ENCODE results near the gene SKI. TPM values are rescaled to one million over a fixed set of nuclear protein-coding genes. Genes with fewer than 3 reads are reported as not detected.
A peak's percentile ranks its signal among the peaks of the same experiment; 100 is the strongest.

SKI gene
- total RNA-seq, 1 donor from 2014 or later = 55.7 TPM

GRCh38 chr1:2209400-2210083 is 18.6 kb upstream of the SKI start:
- peak; percentile 68 for DNase-seq (ENCODE audit: extremely low spot score, unreplicated experiment)
- Mint-ChIP-seq H3K4me3 (peak overlapping the region; percentile 58), H3K27me3 (no peaks in the 10 kb centered on the region), H3K27ac (peak overlapping the region; percentile 41), H3K36me3 (no peaks in the 10 kb centered on the region), H3K4me1 (ENCODE audit: unreplicated experiment) (peaks cover 9% of the 10 kb centered on the region), H3K9me3 (no peaks in the 10 kb centered on the region)
- TF ChIP-seq CTCF (conservative IDR thresholded peaks at IDR 0.05) = no peak

DNA sequence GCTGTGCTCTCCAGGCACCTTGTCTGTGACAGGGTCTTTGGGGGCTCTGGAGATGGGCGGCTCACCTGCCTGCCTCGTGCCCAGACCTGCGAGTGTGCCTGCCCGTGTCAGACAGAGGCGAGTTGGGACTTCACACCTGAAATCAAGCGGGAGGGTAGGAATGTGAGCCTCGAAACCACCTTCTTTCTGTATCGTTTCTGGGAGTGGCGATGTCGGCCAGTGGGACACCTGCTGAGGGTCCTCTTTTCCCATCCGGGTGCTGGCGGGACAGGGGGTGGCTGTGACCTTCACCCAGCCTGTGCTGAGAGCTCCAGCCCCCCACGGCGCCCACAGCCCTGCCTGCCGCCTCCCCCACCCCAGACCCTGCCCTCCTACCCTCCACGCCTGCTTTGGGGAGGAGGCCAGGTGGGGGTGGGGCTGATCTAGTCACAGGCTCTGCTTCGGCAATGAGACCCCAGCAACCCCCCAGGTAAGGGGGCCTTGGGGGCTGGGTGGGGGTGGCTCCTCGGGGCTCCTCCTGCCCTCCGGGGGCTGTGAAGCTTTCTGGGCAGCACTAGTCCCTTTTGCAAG is 17.9 kb upstream of the SKI start:
- Mint-ChIP-seq H3K27ac (peak overlapping the region; percentile 41), H3K27me3 (no peaks in the 10 kb centered on the region)

DNA sequence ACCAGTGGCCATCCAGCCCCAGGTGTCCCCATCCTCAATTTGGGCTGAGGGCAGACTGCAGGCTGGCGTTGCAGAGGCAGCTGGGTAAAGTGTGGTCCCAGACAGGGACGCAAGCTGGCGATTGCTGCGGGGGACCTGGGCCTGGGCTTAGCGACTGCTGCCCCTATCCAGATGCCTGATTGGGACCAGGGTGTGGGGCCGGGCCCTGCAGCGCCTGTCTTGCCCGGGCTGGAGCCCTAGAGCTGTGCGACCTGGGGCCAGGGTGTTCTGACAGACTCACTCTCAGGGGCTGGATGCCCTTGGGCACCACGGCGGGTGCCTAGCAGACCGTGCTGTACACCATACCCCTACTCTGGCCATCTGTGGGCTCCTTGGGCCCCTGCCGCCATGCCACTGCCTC is 17.3 kb upstream of the SKI start:
- H3K36me3 Mint-ChIP-seq = no peaks in the 10 kb centered on the region

More for the DNA sequence above, 17.9 kb upstream of the SKI start:
- Mint-ChIP-seq H3K4me1 (ENCODE audit: unreplicated experiment) (peaks cover 9% of the 10 kb centered on the region), H3K4me3 (no peak overlapping the region), H3K9me3 (no peaks in the 10 kb centered on the region), H3K36me3 (no peaks in the 10 kb centered on the region)
- no peak for DNase-seq (ENCODE audit: extremely low spot score, unreplicated experiment)
- TF ChIP-seq CTCF (conservative IDR thresholded peaks at IDR 0.05) = no peak

DNA sequence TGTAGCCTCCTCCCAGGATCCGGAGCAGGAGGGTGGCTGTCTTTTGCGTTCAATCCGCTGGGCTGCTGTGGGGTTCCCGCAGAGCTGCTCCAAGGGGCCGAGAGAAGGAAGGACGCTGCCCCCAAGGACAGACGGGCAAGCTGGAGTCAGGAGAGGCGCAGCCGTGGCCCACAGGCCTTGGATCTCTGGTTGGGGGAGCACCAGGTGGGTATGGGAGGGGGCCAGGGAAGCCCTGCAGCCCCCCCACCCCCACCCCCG is 15.9 kb upstream of the SKI start:
- no peak for DNase-seq (ENCODE audit: extremely low spot score, unreplicated experiment)
- Mint-ChIP-seq H3K4me1 (ENCODE audit: unreplicated experiment) (peaks cover 5% of the 10 kb centered on the region), H3K4me3 (no peak overlapping the region), H3K27me3 (no peaks in the 10 kb centered on the region), H3K27ac (peak overlapping the region; percentile 82), H3K36me3 (no peaks in the 10 kb centered on the region), H3K9me3 (no peaks in the 10 kb centered on the region)
- TF ChIP-seq CTCF (conservative IDR thresholded peaks at IDR 0.05) = no peak

More for the DNA sequence above, 17.3 kb upstream of the SKI start:
- Mint-ChIP-seq H3K9me3 (no peaks in the 10 kb centered on the region), H3K27me3 (no peaks in the 10 kb centered on the region), H3K4me3 (no peak overlapping the region), H3K4me1 (ENCODE audit: unreplicated experiment) (peaks cover 9% of the 10 kb centered on the region), H3K27ac (no peak overlapping the region)
- TF ChIP-seq CTCF (conservative IDR thresholded peaks at IDR 0.05) = no peak
- peak; percentile 67 for DNase-seq (ENCODE audit: extremely low spot score, unreplicated experiment)

- no peaks in the 10 kb centered on the region for H3K27me3 Mint-ChIP-seq
- H3K4me1 Mint-ChIP-seq (ENCODE audit: unreplicated experiment) = peaks cover 5% of the 10 kb centered on the region
- H3K27ac Mint-ChIP-seq = peak overlapping the region; percentile 82
- TF ChIP-seq CTCF (conservative IDR thresholded peaks at IDR 0.05) = peak; percentile 48
- H3K36me3 Mint-ChIP-seq = no peaks in the 10 kb centered on the region
- peak; percentile 80 for DNase-seq (ENCODE audit: extremely low spot score, unreplicated experiment)
- H3K9me3 Mint-ChIP-seq = no peaks in the 10 kb centered on the region
- peak overlapping the region; percentile 62 for H3K4me3 Mint-ChIP-seq
These were observed 15.3 kb upstream of the SKI start for GRCh38 chr1:2212532-2213491.
